Keratinocyte (primary cell): ENCODE results near the gene SAMD3. TPM values are rescaled to one million over a fixed set of nuclear protein-coding genes. Genes with fewer than 3 reads are reported as not detected.
"Not testable (repeated sequence)": the region's sequence is repeated elsewhere in the genome, so short reads cannot be mapped to it uniquely, and the experiment has no call there.

Experiments
- DNase-seq: peaks from one replicate; pipeline ENCODE4 v3.0.0-alpha.2; 2011; ENCODE audit warnings: low read depth, missing footprints, low spot score
- FAIRE-seq: peaks from 2 replicates; lab custom pipeline; 2011; peaks lifted over from hg19 to GRCh38; lab: Jason Lieb, UNC
- H2AFZ ChIP-seq: 2 replicates; pipeline ENCODE4 v1.6.0; 2012; ENCODE audit warnings: low read length, control low read depth, inconsistent platforms; ENCODE audit not compliant: control insufficient read depth
- H3K27ac ChIP-seq: 2 replicates; pipeline ENCODE4 v1.5.1; 2011; ENCODE audit warnings: low read length; ENCODE audit not compliant: control insufficient read depth, insufficient read depth
- H3K27me3 ChIP-seq: 3 replicates; pipeline ENCODE4 v1.6.0; 2011; ENCODE audit warnings: low read length; ENCODE audit not compliant: control insufficient read depth, insufficient read depth; ENCODE audit errors: extremely low read depth
- H3K36me3 ChIP-seq, 2 experiments: 2 replicates in 1 of 2; 3 replicates in 1 of 2; pipeline ENCODE4 v1.5.1; 2011; ENCODE audit warnings: low read length in 2 of 2, mild to moderate bottlenecking in 1 of 2; ENCODE audit not compliant: control insufficient read depth in 2 of 2, insufficient read depth in 2 of 2; ENCODE audit errors: extremely low read depth in 1 of 2
- H3K4me1 ChIP-seq: 3 replicates; pipeline ENCODE4 v1.5.1; 2011; ENCODE audit warnings: low read length; ENCODE audit not compliant: control insufficient read depth, insufficient read depth; ENCODE audit errors: extremely low read depth
- H3K4me2 ChIP-seq: 3 replicates; pipeline ENCODE4 v1.6.0; 2011; ENCODE audit warnings: low read depth, low read length; ENCODE audit not compliant: control insufficient read depth, insufficient read depth; ENCODE audit errors: extremely low read depth
- H3K4me3 ChIP-seq, 3 experiments: fragments of 200-600 bp in 1 of 3; sonication (generic) in 1 of 3; 2 replicates in 2 of 3; 3 replicates in 1 of 3; pipeline ENCODE4 v1.5.1; 2011 to 2016; ENCODE audit warnings: low read length in 3 of 3, mild to moderate bottlenecking in 3 of 3, control low read depth in 2 of 3, inconsistent platforms in 1 of 3, low read depth in 1 of 3, mixed read lengths in 1 of 3, mixed run types in 1 of 3, moderate library complexity in 1 of 3; ENCODE audit not compliant: control insufficient read depth in 2 of 3, insufficient read depth in 2 of 3; ENCODE audit errors: extremely low read depth in 1 of 3
- H3K79me2 ChIP-seq: 2 replicates; pipeline ENCODE4 v1.6.0; 2012; ENCODE audit warnings: low read length; ENCODE audit not compliant: control insufficient read depth, insufficient read depth
- H3K9ac ChIP-seq: 3 replicates; pipeline ENCODE4 v1.6.0; 2011; ENCODE audit warnings: low read length; ENCODE audit not compliant: control insufficient read depth, insufficient read depth; ENCODE audit errors: extremely low read depth
- H3K9me1 ChIP-seq: 3 replicates; pipeline ENCODE4 v1.6.0; 2011; ENCODE audit warnings: low read length; ENCODE audit not compliant: control insufficient read depth, insufficient read depth; ENCODE audit errors: extremely low read depth
- H3K9me3 ChIP-seq: 2 replicates; pipeline ENCODE4 v1.5.1; 2012; ENCODE audit warnings: low read depth, low read length; ENCODE audit not compliant: control insufficient read depth
- H4K20me1 ChIP-seq: 3 replicates; pipeline ENCODE4 v1.6.0; 2011; ENCODE audit warnings: low read length; ENCODE audit not compliant: control insufficient read depth, insufficient read depth; ENCODE audit errors: extremely low read depth
- CTCF ChIP-seq, 3 experiments: IDR thresholded peaks in 1 of 3; conservative IDR thresholded peaks in 1 of 3; optimal IDR thresholded peaks in 1 of 3; 2 replicates in 2 of 3; 3 replicates in 1 of 3; pipeline versions ENCODE3 to v1.5.1; 2011; ENCODE audit warnings: low read length in 3 of 3, mild to moderate bottlenecking in 3 of 3, moderate library complexity in 2 of 3, control low read depth in 1 of 3, inconsistent platforms in 1 of 3; ENCODE audit not compliant: insufficient read depth in 2 of 3; ENCODE audit errors: extremely low read depth in 1 of 3
- EZH2 ChIP-seq: IDR thresholded peaks from one replicate; pipeline ENCODE4 v1.6.1; 2012; ENCODE audit warnings: inconsistent platforms, mild to moderate bottlenecking, low read length, moderate library complexity
- dilution Hi-C: fragments of 300-500 bp; cut with MboI; formaldehyde crosslinking; loops from one replicate; pipeline ENCODE4 v1.7.0; 2020; ENCODE audit warnings: low sequenced_read_pairs; ENCODE audit not compliant: extremely low pct_ligation_motif_present
- polyA plus RNA-seq, 5 experiments: library from polyadenylated mRNA; depleted of rRNA in 3 of 5; stranded (reverse) in 3 of 5; stranded (forward) in 1 of 5; unstranded in 1 of 5; fragments of >200 nt; gene quantifications; 1 replicate in 1 of 5; 2 replicates in 3 of 5; 3 replicates in 1 of 5; pipeline versions ENCODE4 v1.2.1 to v1.2.3, GENCODE V29; 2011 to 2012; ENCODE audit warnings: missing spikeins in 2 of 5, low read depth in 1 of 5, low replicate concordance in 1 of 5

Gene SAMD3
- polyA plus RNA-seq, 1 donor (not counting 4 experiments of a cell fraction or from before 2014, with no cell fraction given), result 5.4 TPM

- H3K79me2 ChIP-seq, result no peaks in the 10 kb centered on the region
- no peak overlapping the region for H2AFZ ChIP-seq
- H3K27ac ChIP-seq, result no peak overlapping the region
- H3K4me3 ChIP-seq, result no peak overlapping the region
- H3K4me2 ChIP-seq, result no peak overlapping the region
- peaks cover 2% of the 10 kb centered on the region for H3K9me1 ChIP-seq
- dilution Hi-C loops, result no loop called here
- H3K4me1 ChIP-seq, result peaks cover 7% of the 10 kb centered on the region
- no peak for DNase-seq
- H3K36me3 ChIP-seq, result no peaks in the 10 kb centered on the region
- no peaks in the 10 kb centered on the region for H4K20me1 ChIP-seq
- no peak overlapping the region for H3K9ac ChIP-seq
- H3K9me3 ChIP-seq, result no peaks in the 10 kb centered on the region
- H3K27me3 ChIP-seq, result no peaks in the 10 kb centered on the region
- FAIRE-seq, result peak; percentile 46
- TF ChIP-seq EZH2 (no peak), CTCF (optimal IDR thresholded peaks at IDR 0.05 in 1 of 3, IDR thresholded peaks at IDR 0.05 in 1 of 3, conservative IDR thresholded peaks at IDR 0.05 in 1 of 3; ENCODE audit: extremely low read depth in 1 of 3, insufficient read depth in 2 of 3, low read length in 3 of 3) (no peak)
Observed at GRCh38 chr6:130239755-130240154, 17.0 kb upstream of the SAMD3 start.

DNA sequence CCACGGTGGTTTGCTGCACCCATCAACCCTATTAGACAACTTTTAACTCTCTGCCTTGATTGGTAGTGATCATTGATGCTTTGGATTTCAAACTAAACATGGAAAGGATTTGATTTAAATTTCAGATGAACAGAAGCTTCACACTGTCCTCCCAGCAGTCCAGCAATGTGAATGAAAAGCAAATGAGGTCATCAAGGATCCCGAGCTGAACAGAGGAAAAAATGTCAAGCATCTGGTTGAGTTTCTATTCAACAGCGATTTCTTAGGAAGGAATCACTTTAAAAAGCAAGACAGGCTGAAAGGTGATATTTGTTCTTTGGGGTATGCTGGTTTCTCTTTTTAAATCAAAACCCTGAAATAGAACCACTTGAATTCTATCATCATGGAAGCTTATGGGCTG lies 10.6 kb upstream of the SAMD3 start:
- Histone ChIP-seq H3K27me3 (no peaks in the 10 kb centered on the region), H3K27ac (no peak overlapping the region), H3K4me3 (no peak overlapping the region), H3K9ac (no peak overlapping the region), H3K4me2 (no peak overlapping the region), H3K36me3 (no peaks in the 10 kb centered on the region), H4K20me1 (no peaks in the 10 kb centered on the region), H2AFZ (no peak overlapping the region), H3K9me3 (no peaks in the 10 kb centered on the region), H3K9me1 (no peaks in the 10 kb centered on the region), H3K79me2 (no peaks in the 10 kb centered on the region), H3K4me1 (no peaks in the 10 kb centered on the region)
- no peak for TF ChIP-seq EZH2
- dilution Hi-C loops, result no loop called here
- no peak for FAIRE-seq
- no peak for DNase-seq

DNA sequence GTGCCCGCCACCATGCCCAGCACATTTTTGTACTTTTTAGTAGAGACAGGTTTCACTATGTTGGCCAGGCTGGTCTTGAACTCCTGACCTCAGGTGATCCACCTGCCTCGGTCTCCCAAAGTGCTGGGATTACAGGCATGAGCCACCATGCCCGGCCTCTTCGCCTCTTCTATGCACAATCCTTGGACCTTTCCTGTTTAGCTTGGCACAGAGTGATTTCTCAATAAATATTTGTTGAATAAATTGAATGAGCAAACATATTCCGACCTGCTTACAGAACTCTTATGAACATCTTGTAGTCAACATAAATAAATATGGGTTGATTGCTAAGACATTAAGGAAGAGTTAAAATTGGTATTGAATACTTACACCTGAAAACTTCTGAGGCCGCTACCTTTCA lies 7.8 kb upstream of the SAMD3 start:
- H3K9me3 ChIP-seq, H4K20me1 ChIP-seq, H3K4me1 ChIP-seq, H3K27ac ChIP-seq, H3K4me3 ChIP-seq, H3K36me3 ChIP-seq, DNase-seq, H2AFZ ChIP-seq, H3K27me3 ChIP-seq, H3K9me1 ChIP-seq, FAIRE-seq, H3K9ac ChIP-seq, H3K79me2 ChIP-seq, H3K4me2 ChIP-seq, dilution Hi-C loops: not testable (repeated sequence)
